GM12878 (cell line): ENCODE data around the gene RGS6.

Experiments used
- BCLAF1 ChIP-seq: fragments of 450-650 bp; IDR thresholded peaks from 2 replicates; pipeline ENCODE4 v1.6.1; 2017; ENCODE audit warnings: antibody characterized with exemption, mild to moderate bottlenecking, moderate library complexity
- CHD2 ChIP-seq: IDR thresholded peaks from 2 replicates; pipeline ENCODE4 v1.6.1; 2011; ENCODE audit warnings: low read depth, low read length, improper control_type of control experiment, borderline replicate concordance
- CTCF ChIP-seq, 3 experiments: IDR thresholded peaks in 2 of 3; conservative IDR thresholded peaks in 1 of 3; 2 replicates each; pipeline ENCODE4 v1.5.1; 2011; ENCODE audit warnings: low read depth in 3 of 3, low read length in 3 of 3, mild to moderate bottlenecking in 3 of 3, control low read depth in 2 of 3, moderate library complexity in 2 of 3, inconsistent platforms in 1 of 3, mixed read lengths in 1 of 3; ENCODE audit not compliant: control insufficient read depth in 2 of 3, insufficient read depth in 1 of 3; ENCODE audit errors: extremely low read depth in 1 of 3
- EGR1 ChIP-seq, 2 experiments: IDR thresholded peaks; 1 replicate in 1 of 2; 2 replicates in 1 of 2; pipeline ENCODE4 v1.6.1; 2011 to 2012; ENCODE audit warnings: low read depth in 2 of 2, low read length in 2 of 2, borderline replicate concordance in 1 of 2, mild to moderate bottlenecking in 1 of 2, moderate library complexity in 1 of 2
- HDAC2 ChIP-seq: fragments of 200-600 bp; sonication (generic); IDR thresholded peaks from 2 replicates; pipeline ENCODE4 v1.6.1; 2017
- KDM1A ChIP-seq: fragments of 200-600 bp; sonication (generic); IDR thresholded peaks from 2 replicates; pipeline ENCODE4 v1.6.1; 2016; ENCODE audit warnings: borderline replicate concordance
- MYC ChIP-seq: IDR thresholded peaks from 2 replicates; pipeline ENCODE4 v1.6.1; 2011; ENCODE audit warnings: mild to moderate bottlenecking, low read length, moderate library complexity, inconsistent platforms; ENCODE audit not compliant: insufficient read depth, insufficient replicate concordance, insufficient read length, severe bottlenecking
- NFYB ChIP-seq: IDR thresholded peaks from 2 replicates; pipeline ENCODE4 v1.6.1; 2011; ENCODE audit warnings: low read depth, mild to moderate bottlenecking, low read length, improper control_type of control experiment, moderate library complexity; ENCODE audit not compliant: insufficient read depth
- POLR2A ChIP-seq: IDR thresholded peaks from 2 replicates; pipeline ENCODE4 v1.6.1; 2011; ENCODE audit warnings: low read depth, mild to moderate bottlenecking, low read length
- RUNX3 ChIP-seq: IDR thresholded peaks from 2 replicates; pipeline ENCODE4 v1.6.1; 2012; ENCODE audit warnings: low read length, inconsistent platforms
- SRF ChIP-seq, 2 experiments: IDR thresholded peaks; 2 replicates each; pipeline ENCODE4 v1.6.1; 2011; ENCODE audit warnings: low read depth in 2 of 2, low read length in 2 of 2, mild to moderate bottlenecking in 1 of 2, moderate library complexity in 1 of 2
- TBL1XR1 ChIP-seq: IDR thresholded peaks from 2 replicates; pipeline ENCODE4 v1.6.1; 2012; ENCODE audit warnings: low read depth, low read length, improper control_type of control experiment
- ZZZ3 ChIP-seq: IDR thresholded peaks from 2 replicates; pipeline ENCODE4 v1.6.1; 2011; ENCODE audit warnings: low read depth; ENCODE audit not compliant: control insufficient read depth, insufficient read length

- TF ChIP-seq KDM1A (no peak), RUNX3 (no peak), TBL1XR1 (no peak), HDAC2 (no peak), NFYB (no peak), CHD2 (no peak), POLR2A (no peak), ZZZ3 (no peak), CTCF (IDR thresholded peaks at IDR 0.05 in 2 of 3, conservative IDR thresholded peaks at IDR 0.05 in 1 of 3; ENCODE audit: control insufficient read depth in 2 of 3, extremely low read depth in 1 of 3, insufficient read depth in 1 of 3, low read depth in 3 of 3, low read length in 3 of 3) (no peak), BCLAF1 (no peak), MYC (no peak), SRF (IDR thresholded peaks at IDR 0.05; ENCODE audit: low read depth in 2 of 2, low read length in 2 of 2) (no peak), EGR1 (IDR thresholded peaks at IDR 0.05; ENCODE audit: borderline replicate concordance in 1 of 2, low read depth in 2 of 2, low read length in 2 of 2) (no peak)
Measured at GRCh38 chr14:72377016-72377415, 444.8 kb downstream of the RGS6 start.
